Measurements from ENCODE around the gene MTMR1.

MTMR1 gene

GRCh38 chrX:150806827-150807226, 113.6 kb downstream of the MTMR1 start:
- no peak for DNase-seq

DNA sequence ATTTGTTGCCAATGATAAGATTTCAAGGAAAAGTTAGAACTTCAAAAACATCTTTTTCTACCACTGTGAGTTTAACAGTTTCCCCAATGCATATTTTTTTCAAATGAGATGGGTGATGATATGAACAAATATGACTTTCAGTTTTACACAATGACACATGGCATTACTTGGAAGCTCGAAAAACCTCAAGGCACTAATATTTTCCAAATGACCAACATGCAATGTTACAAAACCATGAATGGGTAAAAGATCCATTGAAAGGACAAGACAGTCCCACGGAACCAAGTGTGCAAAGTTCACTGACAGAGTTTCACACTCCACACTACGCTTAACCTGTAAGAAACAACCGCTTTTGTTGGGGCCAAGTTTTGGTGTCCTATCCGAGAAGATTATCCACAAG, 120.7 kb downstream of the MTMR1 start:
- DNase-seq, result no peak
